A549 (cell line): ENCODE data around the gene GLA. TPM values are rescaled to one million over a fixed set of nuclear protein-coding genes. Genes with fewer than 3 reads are reported as not detected.

Experiments used
- ATAC-seq, 2 experiments: fragments of 200-7000 bp in 1 of 2; fragments of >200 bp in 1 of 2; cut with Nextera tagmentation in 1 of 2; cut with Tn5 transposase in 1 of 2; 3 replicates each; pipeline versions ENCODE4 v1.8.0 to v1.9.1; 2018 to 2020; ENCODE audit warnings: mild to moderate bottlenecking in 1 of 2, moderate library complexity in 1 of 2
- CTCF ChIA-PET: fragments of 300-600 bp; sonication (Branson Sonifier 250); formaldehyde crosslinking; extraction: SDS; loops from one replicate; lab custom pipeline; 2021; ENCODE audit warnings: antibody characterized with exemption, inconsistent platforms; lab: Yijun Ruan, JAX
- POLR2A ChIA-PET: fragments of 350-600 bp; formaldehyde crosslinking; extraction: SDS; loops from one replicate; lab custom pipeline; 2021; ENCODE audit warnings: antibody characterized with exemption, inconsistent platforms; lab: Yijun Ruan, JAX
- DNase-seq, 2 experiments: peaks; one replicate each; pipeline versions ENCODE4 v3.0.0 to v3.0.0-alpha.2; 2011 to 2016; ENCODE audit warnings: low read depth in 1 of 2, low spot score in 1 of 2
- FAIRE-seq: peaks from 2 replicates; lab custom pipeline; 2011; peaks lifted over from hg19 to GRCh38; lab: Jason Lieb, UNC
- H3K27ac ChIP-seq, 2 experiments: fragments of >200 bp; sonication (Bioruptor Twin); formaldehyde crosslinking; 3 replicates each; pipeline ENCODE4 v1.5.1; 2016 to 2017
- H3K4me1 ChIP-seq: fragments of >200 bp; sonication (Bioruptor Twin); formaldehyde crosslinking; 3 replicates; pipeline ENCODE4 v1.6.1; 2016
- H3K4me2 ChIP-seq: fragments of >200 bp; sonication (Bioruptor Twin); formaldehyde crosslinking; 3 replicates; pipeline ENCODE4 v1.6.1; 2016
- H3K4me3 ChIP-seq: fragments of >200 bp; sonication (Bioruptor Twin); formaldehyde crosslinking; 3 replicates; pipeline ENCODE4 v1.5.1; 2016
- H3K9me3 ChIP-seq: fragments of >200 bp; sonication (Bioruptor Twin); formaldehyde crosslinking; 3 replicates; pipeline ENCODE4 v1.6.1; 2016
- BHLHE40 ChIP-seq: IDR thresholded peaks from 2 replicates; pipeline ENCODE4 v1.6.1; 2012; ENCODE audit warnings: low read depth, low read length, inconsistent platforms
- CBX2 ChIP-seq: fragments of 200-600 bp; sonication (generic); IDR thresholded peaks from 2 replicates; pipeline ENCODE4 v1.6.1; 2016; ENCODE audit warnings: low read depth, mild to moderate bottlenecking, borderline replicate concordance
- EHMT2 ChIP-seq: fragments of 200-600 bp; sonication (generic); IDR thresholded peaks from 2 replicates; pipeline ENCODE4 v1.6.1; 2016; ENCODE audit warnings: antibody characterized with exemption, low read depth, mild to moderate bottlenecking, moderate library complexity
- EP300 ChIP-seq, 2 experiments: fragments of >200 bp; sonication (Bioruptor Twin); formaldehyde crosslinking; IDR thresholded peaks; 2 replicates in 1 of 2; 3 replicates in 1 of 2; pipeline ENCODE4 v1.6.1; 2016 to 2017
- ESRRA ChIP-seq: fragments of 150-350 bp; IDR thresholded peaks from 2 replicates; pipeline ENCODE4 v1.6.1; 2014; ENCODE audit warnings: mild to moderate bottlenecking, low read length, borderline replicate concordance
- FOSB ChIP-seq: fragments of 250-450 bp; sonication (Bioruptor Pico); IDR thresholded peaks from 2 replicates; pipeline ENCODE4 v1.5.0; 2020; ENCODE audit warnings: mild to moderate bottlenecking, moderate library complexity
- FOSL2 ChIP-seq, 2 experiments: fragments of 450-650 bp in 1 of 2; fragments of >200 bp in 1 of 2; sonication (Bioruptor Twin) in 1 of 2; formaldehyde crosslinking; IDR thresholded peaks; 2 replicates each; pipeline versions ENCODE4 v1.5.0 to v1.6.1; 2016 to 2020; ENCODE audit warnings: mild to moderate bottlenecking in 1 of 2, moderate library complexity in 1 of 2
- GATA3 ChIP-seq: IDR thresholded peaks from 2 replicates; pipeline ENCODE4 v1.6.1; 2012; ENCODE audit warnings: borderline replicate concordance
- HMGXB4 ChIP-seq: fragments of 250-450 bp; sonication (Bioruptor Pico); IDR thresholded peaks from 2 replicates; pipeline ENCODE4 v1.5.0; 2021; ENCODE audit warnings: mild to moderate bottlenecking, moderate library complexity, borderline replicate concordance
- HOXB13 ChIP-seq: fragments of 250-450 bp; sonication (Bioruptor Pico); IDR thresholded peaks from 2 replicates; pipeline ENCODE4 v1.5.0; 2020; ENCODE audit warnings: low read depth, mild to moderate bottlenecking, moderate library complexity
- KDM1A ChIP-seq: fragments of 200-600 bp; sonication (generic); IDR thresholded peaks from 2 replicates; pipeline ENCODE4 v1.6.1; 2016; ENCODE audit warnings: low read depth, mild to moderate bottlenecking
- MAX ChIP-seq: IDR thresholded peaks from 2 replicates; pipeline ENCODE4 v1.6.1; 2012
- MAZ ChIP-seq: fragments of 150-350 bp; IDR thresholded peaks from 2 replicates; pipeline ENCODE4 v1.6.1; 2014; ENCODE audit warnings: antibody characterized with exemption, low read depth, low read length, borderline replicate concordance
- NFE2L2 ChIP-seq: fragments of 150-350 bp; conservative IDR thresholded peaks from 2 replicates; pipeline ENCODE4 v1.6.1; 2014; ENCODE audit warnings: low read length
- NPAS2 ChIP-seq: fragments of 250-450 bp; sonication (Bioruptor Pico); IDR thresholded peaks from 2 replicates; pipeline ENCODE4 v1.8.0; 2022; ENCODE audit warnings: mild to moderate bottlenecking, moderate library complexity, borderline replicate concordance
- PHF8 ChIP-seq: fragments of 200-600 bp; sonication (generic); IDR thresholded peaks from 2 replicates; pipeline ENCODE4 v1.6.1; 2016; ENCODE audit warnings: low read depth, mild to moderate bottlenecking, antibody characterized with exemption, moderate library complexity, borderline replicate concordance
- RAD21 ChIP-seq, 2 experiments: fragments of >200 bp in 1 of 2; sonication (Bioruptor Twin) in 1 of 2; formaldehyde crosslinking in 1 of 2; IDR thresholded peaks in 1 of 2; conservative IDR thresholded peaks in 1 of 2; 2 replicates in 1 of 2; 3 replicates in 1 of 2; pipeline ENCODE4 v1.6.1; 2012 to 2018; ENCODE audit warnings: inconsistent platforms in 1 of 2
- REST ChIP-seq: fragments of 200-600 bp; sonication (generic); IDR thresholded peaks from 2 replicates; pipeline ENCODE4 v1.6.1; 2016; ENCODE audit warnings: antibody characterized with exemption, mild to moderate bottlenecking, moderate library complexity
- RFX5 ChIP-seq: fragments of 450-650 bp; IDR thresholded peaks from 2 replicates; pipeline ENCODE4 v1.7.1; 2014; ENCODE audit warnings: antibody characterized with exemption, mild to moderate bottlenecking, moderate library complexity
- RNF2 ChIP-seq: fragments of 200-600 bp; sonication (generic); IDR thresholded peaks from 2 replicates; pipeline ENCODE4 v1.6.1; 2016; ENCODE audit warnings: low read depth, mild to moderate bottlenecking, antibody characterized with exemption, moderate library complexity, borderline replicate concordance
- SREBF2 ChIP-seq: fragments of 450-650 bp; IDR thresholded peaks from 2 replicates; pipeline ENCODE4 v1.6.1; 2014; ENCODE audit warnings: mild to moderate bottlenecking, moderate library complexity
- TFCP2L1 ChIP-seq: fragments of 250-450 bp; sonication (Bioruptor Pico); IDR thresholded peaks from 2 replicates; pipeline ENCODE4 v1.5.0; 2021; ENCODE audit warnings: mild to moderate bottlenecking
- ZFP36 ChIP-seq: fragments of 450-650 bp; IDR thresholded peaks from 2 replicates; pipeline ENCODE4 v1.6.1; 2014; ENCODE audit warnings: borderline replicate concordance; ENCODE audit not compliant: partially characterized antibody
- ZSCAN20 ChIP-seq: fragments of 250-450 bp; sonication (Bioruptor Pico); IDR thresholded peaks from 2 replicates; pipeline ENCODE4 v1.8.0; 2022; ENCODE audit warnings: mild to moderate bottlenecking, moderate library complexity
- WGBS: methylation state at CpG from one replicate; pipeline ENCODE4 v1.1.6; 2017; ENCODE audit errors: missing lambda C conversion rate; 5-methylcytosine and 5-hydroxymethylcytosine counted together
- polyA plus RNA-seq, 4 experiments: library from polyadenylated mRNA; depleted of rRNA in 3 of 4; stranded (reverse); fragments of >200 nt; fragmentation: RNase III in 1 of 4; extraction: RNeasy Plus Mini Kit Qiagen cat#74134 plus additional on column Dnase treatment in 1 of 4; gene quantifications; 2 replicates in 3 of 4; 3 replicates in 1 of 4; pipeline ENCODE4 v1.2.3, GENCODE V29; 2011 to 2017

GLA gene
- polyA plus RNA-seq, 2 of the 4 experiments (the other 2 are of a cell fraction), result 148 to 184 TPM

DNA sequence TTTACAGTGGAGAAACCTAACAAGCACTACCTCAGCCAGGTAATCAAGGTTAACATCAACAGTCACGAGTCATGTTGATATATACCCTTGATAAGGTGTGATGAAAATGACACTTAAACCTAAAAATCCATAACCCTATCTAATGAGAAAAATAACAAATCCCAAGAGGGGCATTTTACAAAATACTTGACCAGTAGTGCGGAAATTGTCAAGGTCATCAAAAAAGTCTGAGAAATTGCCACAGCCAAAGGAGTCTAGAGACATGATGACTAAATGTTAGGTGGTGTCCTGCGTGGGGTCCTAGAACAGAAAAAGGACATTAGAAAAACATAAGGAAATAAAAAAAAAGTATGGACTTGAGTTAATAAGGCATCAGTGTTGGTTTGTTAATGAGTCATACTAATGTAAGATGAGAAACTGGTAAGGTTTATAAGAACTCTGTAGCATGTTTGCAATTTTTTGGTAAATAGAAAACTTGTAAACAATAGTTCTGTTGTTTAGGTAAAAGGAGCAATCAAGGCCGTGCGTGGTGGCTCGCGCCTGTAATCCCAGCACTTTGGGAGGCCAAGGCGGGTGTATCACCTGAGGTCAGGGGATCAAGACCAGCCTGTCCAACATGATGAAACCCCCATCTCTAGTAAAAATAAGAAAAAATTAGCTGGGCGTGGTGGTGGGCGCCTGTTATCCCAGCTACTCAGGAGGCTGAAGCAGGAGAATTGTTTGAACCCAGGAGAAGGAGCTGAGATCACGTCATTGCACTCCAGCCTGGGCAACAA is 14.0 kb downstream of the GLA start (continued):
- no peak for TF ChIP-seq FOSL2 (IDR thresholded peaks at IDR 0.05)
- peak; percentile 53; the same call in 1 of the 2 replicates for TF ChIP-seq FOSL2 (CRISPR knock-in tag; IDR thresholded peaks at IDR 0.05)
- TF ChIP-seq ZFP36, result no peak
- no peak for TF ChIP-seq CBX2
- TF ChIP-seq HOXB13 (CRISPR knock-in tag), result no peak
- no peak for TF ChIP-seq EP300 (IDR thresholded peaks at IDR 0.05)

- CTCF ChIA-PET, result interaction anchor here (1.7 kb wide), 1 partner anchor 10 kb away, joined by 25 read pairs; no protein-coding TSS in a partner anchor
- Histone ChIP-seq H3K4me1 (peaks cover 22% of the 10 kb centered on the region), H3K27ac (peak overlapping the region; percentile 87 to 95), H3K9me3 (no peaks in the 10 kb centered on the region)
- no peak for TF ChIP-seq RAD21 (conservative IDR thresholded peaks at IDR 0.05 in 1 of 2, IDR thresholded peaks at IDR 0.05 in 1 of 2)
- TF ChIP-seq BHLHE40, result no peak
- no peak for TF ChIP-seq RFX5
- no peak for TF ChIP-seq TFCP2L1
- TF ChIP-seq EP300 (IDR thresholded peaks at IDR 0.05), result no peak
- TF ChIP-seq, all 56 proteins: peak for 0
- peak; percentile 68 for FAIRE-seq
- WGBS, result 6% methylated on average over 6 of the region's 6 CpGs
- no peak for DNase-seq
- Histone ChIP-seq H3K4me2 (peak overlapping the region; percentile 99), H3K4me3 (peak overlapping the region; percentile 85)
- no peak for ATAC-seq
- POLR2A ChIA-PET, result interaction anchor here (1.5 to 2.3 kb wide), 2 partner anchors 9 to 44 kb away, joined by 19 to 46 read pairs; partner anchors contain the start of gene TIMM8A
These were observed 15.9 kb downstream of the GLA start for GRCh38 chrX:101391831-101392230.

DNA sequence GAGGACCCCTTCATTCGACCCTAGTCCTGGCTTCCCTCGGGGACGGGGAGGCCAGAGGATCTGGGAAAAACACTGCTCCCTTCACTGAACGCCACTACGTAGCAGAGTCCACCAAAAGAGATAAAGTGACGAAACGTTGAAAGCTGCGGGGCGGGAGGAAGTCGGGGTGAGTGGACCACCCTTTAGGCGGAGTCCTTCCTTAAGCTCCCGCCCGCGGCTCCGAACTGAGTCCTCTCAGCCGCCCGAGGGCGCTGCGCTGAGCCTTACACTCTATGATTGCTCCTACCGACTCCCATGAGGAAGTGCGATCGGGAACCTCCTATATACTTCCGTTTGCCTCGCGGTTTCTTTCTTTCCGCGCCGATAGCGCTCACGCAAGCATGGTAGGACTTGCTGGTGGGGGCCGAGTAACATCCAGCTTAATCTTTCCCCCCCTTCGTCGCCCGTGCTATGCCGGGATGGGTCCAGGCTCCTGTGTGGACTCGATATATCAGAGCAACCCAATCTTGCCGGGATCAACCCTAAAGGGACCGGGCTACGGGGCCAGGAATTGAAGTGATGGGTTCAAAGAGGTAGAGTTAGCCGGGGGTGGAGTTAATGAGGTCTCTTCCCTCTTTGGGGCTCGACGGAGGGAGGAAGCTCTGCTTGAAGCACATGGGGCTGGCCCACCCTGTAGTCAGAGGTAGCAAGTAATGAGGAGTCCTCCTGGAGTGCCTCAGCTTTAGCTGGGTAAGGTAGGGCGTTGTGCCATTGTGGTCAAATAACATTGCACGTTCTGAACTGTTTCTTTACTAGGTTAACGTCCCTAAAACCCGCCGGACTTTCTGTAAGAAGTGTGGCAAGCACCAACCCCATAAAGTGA is 16.8 kb downstream of the GLA start, which contains the start of gene RPL36A:
TSS of gene RPL36A (plus strand) at position 348 of the 862 bp plus-strand sequence. CDS start at position 381, 33 bp downstream.
- 2% methylated on average over 38 of the region's 47 CpGs for WGBS
- POLR2A ChIA-PET, result interaction anchor here (0.6 to 2.3 kb wide), 20 partner anchors 10 to 571 kb away, joined by 3 to 46 read pairs (median 4); partner anchors contain the start of genes CENPI, CSTF2, GLA and HNRNPH2
- ATAC-seq, result peak; percentile 94 to 96
- Histone ChIP-seq H3K4me1 (peaks cover 22% of the 10 kb centered on the region), H3K9me3 (no peaks in the 10 kb centered on the region), H3K4me3 (peak within 1 kb of the TSS; percentile 85), H3K27ac (peak within 1 kb of the TSS; percentile 87 to 95), H3K4me2 (peak within 1 kb of the TSS; percentile 99)
- peak; percentile 89 to 94 for DNase-seq
- CTCF ChIA-PET, result interaction anchor here (0.6 to 1.9 kb wide), 8 partner anchors 9 to 1508 kb away, joined by 3 to 25 read pairs (median 4); partner anchors contain the start of gene TIMM8A
- FAIRE-seq, result peak; percentile 85
- peak; percentile 40; the same call in 1 of the 2 replicates for TF ChIP-seq REST
- no peak for TF ChIP-seq MAZ
- TF ChIP-seq ZSCAN20 (CRISPR knock-in tag), result no peak
- no peak for TF ChIP-seq HMGXB4 (CRISPR knock-in tag)
- no peak for TF ChIP-seq NPAS2
- no peak for TF ChIP-seq NFE2L2
- no peak for TF ChIP-seq SREBF2
- peak; percentile 98 for TF ChIP-seq MAX
- no peak for TF ChIP-seq GATA3
- no peak for TF ChIP-seq RNF2
- peak; percentile 90 for TF ChIP-seq FOSB (CRISPR knock-in tag)
- TF ChIP-seq ESRRA, result no peak; the same call in 1 of the 2 replicates
- peak; percentile 94 for TF ChIP-seq PHF8
- TF ChIP-seq KDM1A, result no peak
- TF ChIP-seq RAD21 (conservative IDR thresholded peaks at IDR 0.05 in 1 of 2, IDR thresholded peaks at IDR 0.05 in 1 of 2), result 0 out of 5 replicates have a peak, but pooled peaks of 1 of the 2 experiments have one; percentile 4
- no peak for TF ChIP-seq CBX2
- no peak for TF ChIP-seq EHMT2
